ENCODE results near the gene ZDHHC7. TPM values are rescaled to one million over a fixed set of nuclear protein-coding genes. Genes with fewer than 3 reads are reported as not detected.
A peak's percentile ranks its signal among the peaks of the same experiment; 100 is the strongest.

Gene ZDHHC7
- total RNA-seq, 1 experiment from 2014 or later, result 46.2 TPM

GRCh38 chr16:85027349-85027957 lies 16.1 kb upstream of the ZDHHC7 start, which contains the start of gene KIAA0513:
TSS of gene KIAA0513 (plus strand) at chr16:85027795. CDS start at chr16:85067072, 39,277 bp downstream.
- in situ Hi-C loops (cut with HindIII; ENCODE audit: low sequenced_read_pairs), result no loop called here
- peak; percentile 94 for DNase-seq (ENCODE audit: low spot score)

GRCh38 chr16:85026703-85027102 lies 15.4 kb upstream of the ZDHHC7 start:
- in situ Hi-C loops (cut with HindIII; ENCODE audit: low sequenced_read_pairs), result no loop called here
- DNase-seq (ENCODE audit: low spot score), result no peak

GRCh38 chr16:85025781-85026653 lies 14.7 kb upstream of the ZDHHC7 start:
- DNase-seq (ENCODE audit: low spot score), result no peak

GRCh38 chr16:85019659-85020245 lies 8.4 kb upstream of the ZDHHC7 start:
- no peak for DNase-seq (ENCODE audit: low spot score)
- in situ Hi-C loops (cut with HindIII; ENCODE audit: low sequenced_read_pairs), result loop anchor here (10.0 kb wide), 1 partner anchor 95 kb away; no protein-coding TSS in a partner anchor

More at GRCh38 chr16:85025781-85026653, 14.7 kb upstream of the ZDHHC7 start:
- in situ Hi-C loops (cut with HindIII; ENCODE audit: low sequenced_read_pairs), result no loop called here

- no peak for DNase-seq (ENCODE audit: low spot score)
- in situ Hi-C loops (cut with HindIII; ENCODE audit: low sequenced_read_pairs), result loop anchor here (10.0 kb wide), 1 partner anchor 94 kb away; no protein-coding TSS in a partner anchor
Measured at GRCh38 chr16:85018529-85019236, 7.3 kb upstream of the ZDHHC7 start.

GRCh38 chr16:85017633-85018032 lies 6.3 kb upstream of the ZDHHC7 start:
- DNase-seq (ENCODE audit: low spot score), result no peak
- in situ Hi-C loops (cut with HindIII; ENCODE audit: low sequenced_read_pairs), result loop anchor here (10.0 kb wide), 1 partner anchor 93 kb away; no protein-coding TSS in a partner anchor

- in situ Hi-C loops (cut with HindIII; ENCODE audit: low sequenced_read_pairs), result loop anchor here (10.0 kb wide), 1 partner anchor 92 kb away; no protein-coding TSS in a partner anchor
- no peak for DNase-seq (ENCODE audit: low spot score)
Measured at GRCh38 chr16:85017151-85017550, 5.8 kb upstream of the ZDHHC7 start.

GRCh38 chr16:85015481-85016187 lies 4.3 kb upstream of the ZDHHC7 start:
- in situ Hi-C loops (cut with HindIII; ENCODE audit: low sequenced_read_pairs), result loop anchor here (10.0 kb wide), 1 partner anchor 91 kb away; no protein-coding TSS in a partner anchor
- no peak for DNase-seq (ENCODE audit: low spot score)

- no peak for DNase-seq (ENCODE audit: low spot score)
- in situ Hi-C loops (cut with HindIII; ENCODE audit: low sequenced_read_pairs), result loop anchor here (5.0 to 10.0 kb wide), 2 partner anchors 38 to 90 kb away; no protein-coding TSS in a partner anchor
Measured at GRCh38 chr16:85014311-85014710, 3.0 kb upstream of the ZDHHC7 start.

- in situ Hi-C loops (cut with HindIII; ENCODE audit: low sequenced_read_pairs), result loop anchor here (5.0 to 10.0 kb wide), 2 partner anchors 40 to 87 kb away; no protein-coding TSS in a partner anchor
- no peak for DNase-seq (ENCODE audit: low spot score)
Measured at GRCh38 chr16:85011846-85012284, 530 bp upstream of the ZDHHC7 start.

GRCh38 chr16:85010446-85010930 lies 847 bp downstream of the ZDHHC7 start:
- in situ Hi-C loops (cut with HindIII; ENCODE audit: low sequenced_read_pairs), result loop anchor here (5.0 to 10.0 kb wide), 2 partner anchors 42 to 86 kb away; no protein-coding TSS in a partner anchor
- DNase-seq (ENCODE audit: low spot score), result no peak

- DNase-seq (ENCODE audit: low spot score), result no peak
- in situ Hi-C loops (cut with HindIII; ENCODE audit: low sequenced_read_pairs), result no loop called here
Measured at GRCh38 chr16:85008271-85008670, 3.1 kb downstream of the ZDHHC7 start.

- no peak for DNase-seq (ENCODE audit: low spot score)
- in situ Hi-C loops (cut with HindIII; ENCODE audit: low sequenced_read_pairs), result no loop called here
Measured at GRCh38 chr16:85007496-85008214, 3.7 kb downstream of the ZDHHC7 start.

GRCh38 chr16:85006639-85007038 lies 4.7 kb downstream of the ZDHHC7 start:
- in situ Hi-C loops (cut with HindIII; ENCODE audit: low sequenced_read_pairs), result no loop called here
- no peak for DNase-seq (ENCODE audit: low spot score)

- in situ Hi-C loops (cut with HindIII; ENCODE audit: low sequenced_read_pairs), result no loop called here
- DNase-seq (ENCODE audit: low spot score), result peak; percentile 45
Measured at GRCh38 chr16:85005285-85006069, 5.9 kb downstream of the ZDHHC7 start.

GRCh38 chr16:85004587-85005205 lies 6.6 kb downstream of the ZDHHC7 start:
- no peak for DNase-seq (ENCODE audit: low spot score)
- in situ Hi-C loops (cut with HindIII; ENCODE audit: low sequenced_read_pairs), result no loop called here

Data from G401 (cell line).